Endothelial cell of umbilical vein (primary cell): ENCODE measurements around the gene AEBP1. TPM values are rescaled to one million over a fixed set of nuclear protein-coding genes. Genes with fewer than 3 reads are reported as not detected.

Experiments used
- BruUV-seq: library from RNA; stranded (reverse); fragments of 400-500 nt; replicated peaks from 2 replicates; lab custom pipeline; 2021; lab: Mats Ljungman, UMichigan
- CTCF ChIA-PET: fragments of 300-600, 350-600 bp; sonication (Branson Sonifier 250); formaldehyde crosslinking; loops from one replicate; lab custom pipeline; 2021; ENCODE audit warnings: antibody characterized with exemption, inconsistent platforms; lab: Charles Lee
- POLR2A ChIA-PET: fragments of 300-600, 350-600 bp; sonication (Branson Sonifier 250); formaldehyde crosslinking; loops from one replicate; lab custom pipeline; 2021; ENCODE audit warnings: antibody characterized with exemption, inconsistent platforms; lab: Charles Lee
- DNase-seq: peaks from one replicate; pipeline ENCODE4 v3.0.0-alpha.2; 2011; ENCODE audit warnings: low read depth, low spot score
- FAIRE-seq: peaks from 2 replicates; lab custom pipeline; 2011; peaks lifted over from hg19 to GRCh38; lab: Jason Lieb, UNC
- H2AFZ ChIP-seq: 2 replicates; pipeline ENCODE4 v1.6.0; 2012; ENCODE audit warnings: low read depth, low read length, control low read depth, inconsistent platforms
- H3K27ac ChIP-seq: 2 replicates; pipeline ENCODE4 v1.5.1; 2011; ENCODE audit warnings: low read depth, mild to moderate bottlenecking, control low read depth, low read length, moderate library complexity; ENCODE audit not compliant: insufficient read depth
- H3K27me3 ChIP-seq, 2 experiments: 2 replicates each; pipeline versions ENCODE4 v1.6.0 to v1.6.1; 2011; ENCODE audit warnings: low read length in 2 of 2, mixed read lengths in 1 of 2; ENCODE audit not compliant: control insufficient read depth in 2 of 2, insufficient read depth in 2 of 2
- H3K36me3 ChIP-seq, 2 experiments: 2 replicates in 1 of 2; 3 replicates in 1 of 2; pipeline ENCODE4 v1.5.1; 2011; ENCODE audit warnings: low read length in 2 of 2, mild to moderate bottlenecking in 1 of 2, moderate library complexity in 1 of 2; ENCODE audit not compliant: control insufficient read depth in 2 of 2, insufficient read depth in 2 of 2; ENCODE audit errors: extremely low read depth in 1 of 2
- H3K4me1 ChIP-seq: 3 replicates; pipeline ENCODE4 v1.5.1; 2011; ENCODE audit warnings: mild to moderate bottlenecking, low read length; ENCODE audit not compliant: control insufficient read depth, insufficient read depth; ENCODE audit errors: extremely low read depth
- H3K4me2 ChIP-seq: 2 replicates; pipeline ENCODE4 v1.6.1; 2011; ENCODE audit warnings: low read length, control low read depth, mixed read lengths; ENCODE audit not compliant: insufficient read depth
- H3K4me3 ChIP-seq, 3 experiments: fragments of 200-600 bp in 1 of 3; sonication (generic), shearing (Covaris generic) in 1 of 3; replicated peaks in 1 of 3; 2 replicates each; pipeline ENCODE4 v1.5.1; 2011 to 2016; ENCODE audit warnings: control low read depth in 3 of 3, low read length in 3 of 3, mild to moderate bottlenecking in 2 of 3, inconsistent platforms in 1 of 3, low read depth in 1 of 3, moderate library complexity in 1 of 3; ENCODE audit not compliant: insufficient read depth in 1 of 3
- H3K79me2 ChIP-seq: 2 replicates; pipeline ENCODE4 v1.6.0; 2012; ENCODE audit warnings: low read length, inconsistent platforms; ENCODE audit not compliant: control insufficient read depth, insufficient read depth
- H3K9ac ChIP-seq: replicated peaks from 2 replicates; pipeline ENCODE3; 2011; ENCODE audit warnings: low read length, control low read depth; ENCODE audit not compliant: insufficient read depth; ENCODE audit errors: extremely low read depth
- H3K9me1 ChIP-seq: replicated peaks from 3 replicates; pipeline ENCODE4 v1.6.0; 2011; ENCODE audit warnings: mild to moderate bottlenecking, low read length; ENCODE audit not compliant: control insufficient read depth, insufficient read depth; ENCODE audit errors: extremely low read depth
- H3K9me3 ChIP-seq: replicated peaks from 2 replicates; pipeline ENCODE4 v1.5.1; 2012; ENCODE audit warnings: low read length, inconsistent platforms; ENCODE audit not compliant: control insufficient read depth, insufficient read depth
- H4K20me1 ChIP-seq: replicated peaks from 2 replicates; pipeline ENCODE3; 2011; ENCODE audit warnings: mild to moderate bottlenecking, low read length; ENCODE audit not compliant: control insufficient read depth, insufficient read depth; ENCODE audit errors: extremely low read depth
- CTCF ChIP-seq, 2 donors: IDR thresholded peaks; 1 replicate in 1 of 2; 2 replicates in 1 of 2; pipeline ENCODE4 v1.5.1; 2011; ENCODE audit warnings: low read length in 2 of 2, mild to moderate bottlenecking in 2 of 2, moderate library complexity in 2 of 2, control low read depth in 1 of 2, inconsistent platforms in 1 of 2, low read depth in 1 of 2; ENCODE audit not compliant: insufficient read depth in 1 of 2; ENCODE audit errors: extremely low read depth in 1 of 2
- EZH2 ChIP-seq: IDR thresholded peaks from 2 replicates; pipeline ENCODE4 v1.6.1; 2012; ENCODE audit warnings: borderline replicate concordance, low read depth, mild to moderate bottlenecking, moderate library complexity, low read length, inconsistent platforms; ENCODE audit not compliant: severe bottlenecking
- FOS ChIP-seq: IDR thresholded peaks from 2 replicates; pipeline ENCODE4 v1.6.1; 2011; ENCODE audit warnings: mild to moderate bottlenecking, low read length, moderate library complexity, borderline replicate concordance; ENCODE audit not compliant: insufficient read depth
- GATA2 ChIP-seq: IDR thresholded peaks from 2 replicates; pipeline ENCODE4 v1.7.0; 2011; ENCODE audit warnings: low read depth, mild to moderate bottlenecking, moderate library complexity, mixed read lengths, low read length; ENCODE audit not compliant: insufficient read length, insufficient read depth
- JUN ChIP-seq: IDR thresholded peaks from 2 replicates; pipeline ENCODE4 v1.6.1; 2011; ENCODE audit warnings: borderline replicate concordance, low read depth; ENCODE audit not compliant: insufficient read length, insufficient read depth
- MAX ChIP-seq: IDR thresholded peaks from 2 replicates; pipeline ENCODE4 v1.6.1; 2011; ENCODE audit not compliant: insufficient read depth, insufficient read length
- MYC ChIP-seq: IDR thresholded peaks from one replicate; pipeline ENCODE4 v1.6.1; 2011; ENCODE audit warnings: mild to moderate bottlenecking, low read depth, low read length
- POLR2A ChIP-seq: IDR thresholded peaks from 2 replicates; pipeline ENCODE4 v1.6.1; 2012; ENCODE audit warnings: low read depth, mild to moderate bottlenecking, control low read depth, low read length
- POLR2AphosphoS5 ChIP-seq: IDR thresholded peaks from 2 replicates; pipeline ENCODE4 v1.6.1; 2012; ENCODE audit warnings: low read depth, mild to moderate bottlenecking, control low read depth, low read length, moderate library complexity; ENCODE audit not compliant: insufficient read depth
- dilution Hi-C: fragments of 300-500 bp; cut with MboI; formaldehyde crosslinking; loops from one replicate; pipeline ENCODE4 v1.15.0; 2019; ENCODE audit warnings: low sequenced_read_pairs; ENCODE audit not compliant: extremely low pct_ligation_motif_present
- intact Hi-C: fragments of 100-400 bp; cut with micrococcal nuclease; formaldehyde crosslinking; loops from one replicate; pipeline ENCODE4 v1.10.0; 2022
- polyA plus RNA-seq, 4 experiments: library from polyadenylated mRNA; depleted of rRNA in 3 of 4; stranded (reverse) in 3 of 4; unstranded in 1 of 4; fragments of >200 nt; gene quantifications; 2 replicates each; pipeline versions ENCODE4 v1.2.1 to v1.2.3, GENCODE V29; 2011 to 2012; ENCODE audit warnings: missing spikeins in 1 of 4
- total RNA-seq: library from RNA; stranded (reverse); gene quantifications from 2 replicates; pipeline ENCODE4 v1.2.3, GENCODE V29; 2021

Gene AEBP1
- total and polyA plus RNA-seq, 2 donors (not counting 3 experiments of a cell fraction or from before 2014, with no cell fraction given): 20.6 to 48.0 TPM

GRCh38 chr7:44154703-44155102 is 50.6 kb downstream of the AEBP1 start:
- no peak overlapping the region for H3K4me2 ChIP-seq
- dilution Hi-C loops: no loop called here
- no peaks in the 10 kb centered on the region for H3K36me3 ChIP-seq
- no peaks in the 10 kb centered on the region for H3K79me2 ChIP-seq
- ChIA-PET POLR2A (no interaction called here), CTCF (interaction anchor here (0.9 to 1.1 kb wide), 2 partner anchors 13 to 16 kb away, joined by 3 read pairs; no protein-coding TSS in a partner anchor)
- no peak for TF ChIP-seq MYC
- no peak for TF ChIP-seq GATA2
- no peak for TF ChIP-seq POLR2AphosphoS5
- TF ChIP-seq EZH2: no peak
- TF ChIP-seq MAX: no peak
- TF ChIP-seq CTCF (IDR thresholded peaks at IDR 0.05; ENCODE audit: extremely low read depth in 1 of 2, insufficient read depth in 1 of 2, low read depth in 1 of 2, low read length in 2 of 2): no peak
- TF ChIP-seq POLR2A: no peak
- TF ChIP-seq JUN: no peak
- no peak for TF ChIP-seq FOS
- no peaks in the 10 kb centered on the region for H3K4me1 ChIP-seq
- no peaks in the 10 kb centered on the region for H4K20me1 ChIP-seq
- no peaks in the 10 kb centered on the region for H3K9me3 ChIP-seq
- BruUV-seq: no TSS peak
- intact Hi-C loops: no loop called here
- FAIRE-seq (no peak), DNase-seq (no peak)
- no peaks in the 10 kb centered on the region for H3K27me3 ChIP-seq
- H3K9ac ChIP-seq: no peak overlapping the region
- no peak overlapping the region for H3K4me3 ChIP-seq
- H2AFZ ChIP-seq: no peak overlapping the region
- no peak overlapping the region for H3K27ac ChIP-seq
- H3K9me1 ChIP-seq: no peaks in the 10 kb centered on the region
